NT2/D1 (cell line): ENCODE measurements around the gene UFC1.

Source experiments
- YY1 ChIP-seq: IDR thresholded peaks from 2 replicates; pipeline ENCODE4 v1.6.1; 2011; ENCODE audit not compliant: insufficient read length, insufficient read depth
- ZNF274 ChIP-seq: IDR thresholded peaks from 2 replicates; pipeline ENCODE4 v1.6.1; 2011; ENCODE audit warnings: mild to moderate bottlenecking, low read depth, low read length

- no peak for TF ChIP-seq YY1
- no peak for TF ChIP-seq ZNF274
Observed at GRCh38 chr1:161145832-161146231, 7.9 kb upstream of the UFC1 start.
